ENCODE data around the gene MYO1G.

Gene MYO1G

DNA sequence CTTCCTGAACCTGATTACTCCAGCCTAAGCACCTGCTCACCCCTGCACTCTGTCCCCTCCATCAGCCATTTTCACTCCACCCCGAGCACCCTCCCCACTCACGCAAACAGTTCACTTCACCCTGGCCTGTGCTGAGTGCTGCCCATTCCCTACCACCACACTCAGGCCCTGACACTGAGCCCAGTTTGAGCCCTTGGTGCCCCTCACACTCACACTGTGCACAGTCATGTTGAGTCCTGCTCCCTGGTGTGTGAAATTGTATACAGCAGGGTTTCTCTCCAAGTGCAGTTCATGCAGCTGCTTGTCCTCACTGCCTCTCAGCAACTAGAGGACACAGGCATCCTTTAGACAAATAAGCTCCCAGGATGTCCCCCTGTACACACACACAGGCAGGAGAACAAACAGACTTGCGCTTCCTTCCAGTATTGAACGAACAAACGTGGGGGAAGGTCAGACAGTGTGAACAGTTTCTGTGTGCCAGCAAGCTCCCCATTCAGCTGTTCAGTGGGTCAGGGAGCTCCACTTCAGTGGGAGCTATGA, 6.8 kb downstream of the MYO1G start:
- TF ChIP-seq ZFX (IDR thresholded peaks at IDR 0.05; ENCODE audit: borderline replicate concordance): no peak
- TF ChIP-seq, protein P1, sequence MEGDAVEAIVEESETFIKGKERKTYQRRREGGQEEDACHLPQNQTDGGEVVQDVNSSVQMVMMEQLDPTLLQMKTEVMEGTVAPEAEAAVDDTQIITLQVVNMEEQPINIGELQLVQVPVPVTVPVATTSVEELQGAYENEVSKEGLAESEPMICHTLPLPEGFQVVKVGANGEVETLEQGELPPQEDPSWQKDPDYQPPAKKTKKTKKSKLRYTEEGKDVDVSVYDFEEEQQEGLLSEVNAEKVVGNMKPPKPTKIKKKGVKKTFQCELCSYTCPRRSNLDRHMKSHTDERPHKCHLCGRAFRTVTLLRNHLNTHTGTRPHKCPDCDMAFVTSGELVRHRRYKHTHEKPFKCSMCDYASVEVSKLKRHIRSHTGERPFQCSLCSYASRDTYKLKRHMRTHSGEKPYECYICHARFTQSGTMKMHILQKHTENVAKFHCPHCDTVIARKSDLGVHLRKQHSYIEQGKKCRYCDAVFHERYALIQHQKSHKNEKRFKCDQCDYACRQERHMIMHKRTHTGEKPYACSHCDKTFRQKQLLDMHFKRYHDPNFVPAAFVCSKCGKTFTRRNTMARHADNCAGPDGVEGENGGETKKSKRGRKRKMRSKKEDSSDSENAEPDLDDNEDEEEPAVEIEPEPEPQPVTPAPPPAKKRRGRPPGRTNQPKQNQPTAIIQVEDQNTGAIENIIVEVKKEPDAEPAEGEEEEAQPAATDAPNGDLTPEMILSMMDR (IDR thresholded peaks at IDR 0.05): no peak
- H3K27ac ChIP-seq: no peak overlapping the region

DNA sequence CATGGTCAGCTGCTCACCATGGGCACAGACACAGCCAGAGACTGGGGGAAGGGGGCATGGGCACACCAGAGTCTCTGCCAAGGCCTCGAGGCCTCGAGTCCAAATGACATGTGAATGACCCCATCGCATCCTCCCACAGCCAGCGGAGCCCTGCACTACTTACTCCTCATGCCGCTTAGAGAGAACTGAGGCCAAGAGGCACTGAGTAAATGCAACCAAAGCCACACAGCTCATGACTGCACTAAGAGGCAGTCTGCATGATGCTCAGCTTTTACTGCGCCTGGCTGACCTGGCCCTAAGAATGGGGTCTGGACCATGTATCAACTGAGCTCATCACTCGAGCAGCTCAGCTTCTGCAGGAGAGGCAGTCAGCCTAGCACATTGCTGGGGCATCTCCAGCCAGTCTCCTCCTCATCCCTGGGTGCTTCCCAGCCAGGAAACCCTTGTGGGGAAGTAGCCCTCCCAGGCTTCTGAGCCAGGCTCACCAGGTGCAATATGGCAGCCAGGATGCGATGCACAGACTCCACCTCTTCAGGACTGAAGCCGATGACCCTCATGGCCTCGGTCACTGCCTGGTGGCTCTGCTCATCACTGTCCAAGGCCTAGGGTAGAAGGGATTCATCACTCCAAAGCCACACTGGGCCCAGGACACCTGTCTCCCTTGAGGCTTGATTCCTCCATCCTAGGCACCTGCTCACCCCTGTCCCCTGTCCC, 7.5 kb downstream of the MYO1G start:
- no peak overlapping the region for H3K27ac ChIP-seq
- TF ChIP-seq, protein P1 (IDR thresholded peaks at IDR 0.05): no peak
- no peak for TF ChIP-seq ZFX (IDR thresholded peaks at IDR 0.05; ENCODE audit: borderline replicate concordance)

DNA sequence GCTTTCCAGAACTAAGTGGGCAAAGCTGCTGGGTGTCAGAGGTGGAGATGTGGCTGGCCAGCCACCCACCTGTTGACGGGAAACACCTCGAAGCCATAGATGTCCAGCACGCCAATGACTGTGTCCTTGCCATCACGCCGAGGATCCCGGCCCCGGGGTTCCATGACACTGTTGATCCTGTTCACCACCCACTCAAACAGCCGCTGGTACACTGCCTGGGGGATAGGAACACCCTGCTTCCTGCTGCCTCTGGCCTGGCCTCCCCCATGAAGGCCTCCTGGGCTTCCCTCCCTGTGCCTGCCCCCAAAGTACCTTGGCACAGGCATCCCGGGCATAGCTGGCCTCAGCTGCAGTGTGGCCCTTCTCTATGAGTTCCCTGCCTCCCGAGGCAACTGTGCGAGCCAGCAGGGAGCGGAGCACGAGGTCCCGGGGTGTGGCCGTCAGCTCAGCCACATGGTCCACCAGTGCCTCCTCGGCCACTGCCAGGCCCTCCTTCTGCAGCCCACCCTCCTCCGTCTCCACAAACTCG, 8.2 kb downstream of the MYO1G start:
- TF ChIP-seq ZFX (IDR thresholded peaks at IDR 0.05; ENCODE audit: borderline replicate concordance): no peak
- TF ChIP-seq, protein P1 (IDR thresholded peaks at IDR 0.05): no peak

GRCh38 chr7:44969701-44970522, 8.9 kb downstream of the MYO1G start:
- H3K27ac ChIP-seq: no peak overlapping the region
- no peak for TF ChIP-seq ZFX (IDR thresholded peaks at IDR 0.05; ENCODE audit: borderline replicate concordance)
- TF ChIP-seq, protein P1 (IDR thresholded peaks at IDR 0.05): no peak

More for the DNA sequence above, 8.2 kb downstream of the MYO1G start:
- H3K27ac ChIP-seq: no peak overlapping the region

- no peak overlapping the region for H3K27ac ChIP-seq
- no peak for TF ChIP-seq ZFX (IDR thresholded peaks at IDR 0.05; ENCODE audit: borderline replicate concordance)
- TF ChIP-seq, protein P1 (IDR thresholded peaks at IDR 0.05): no peak
These were observed 9.6 kb downstream of the MYO1G start for GRCh38 chr7:44969049-44969700.

DNA sequence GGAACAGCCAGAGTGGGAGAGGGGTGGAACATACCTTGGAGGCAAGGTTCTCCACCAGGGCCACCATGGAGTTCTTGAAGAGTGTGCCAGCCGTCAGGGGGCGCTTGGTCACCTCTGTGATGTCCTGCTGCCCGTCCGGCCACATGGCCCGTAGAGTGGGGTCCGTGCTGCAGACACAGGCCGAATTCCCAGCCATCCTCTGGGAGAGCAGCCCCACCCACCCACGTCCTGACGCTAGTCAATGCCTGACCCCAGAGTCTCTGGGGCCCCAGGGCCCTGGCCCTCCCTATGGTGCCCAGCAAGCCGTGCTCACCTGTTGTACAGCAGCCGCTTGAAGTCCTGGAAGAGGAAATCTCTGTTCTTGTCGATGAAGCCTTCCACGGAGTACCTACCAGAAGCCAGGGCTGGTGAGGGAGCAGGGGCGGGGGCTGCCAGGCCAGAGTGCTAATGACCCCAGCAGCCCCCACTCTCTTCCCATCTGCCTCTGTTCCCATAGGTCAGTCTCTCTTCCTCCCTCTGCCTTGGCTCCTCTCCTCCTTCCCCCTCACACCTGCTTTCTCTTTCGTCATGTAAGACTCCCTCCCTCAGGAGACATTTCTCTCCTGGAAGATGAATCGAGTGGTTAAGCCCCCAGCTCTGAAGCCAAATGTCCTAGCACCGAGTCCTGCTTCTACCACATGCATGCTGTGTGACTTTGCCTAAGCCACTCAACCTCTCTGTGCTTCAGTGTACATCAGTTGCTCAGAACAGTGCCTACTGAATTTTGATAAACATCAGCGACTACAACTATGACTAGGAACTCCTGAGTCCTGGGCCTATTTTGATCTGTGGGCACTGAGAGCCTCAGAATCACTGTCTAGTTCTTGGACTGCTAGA, 11.0 kb downstream of the MYO1G start:
- TF ChIP-seq ZFX (IDR thresholded peaks at IDR 0.05; ENCODE audit: borderline replicate concordance): no peak
- TF ChIP-seq, protein P1 (IDR thresholded peaks at IDR 0.05): peak; percentile 49
- H3K27ac ChIP-seq: no peak overlapping the region

All from 22Rv1 (cell line).